GM23248 (cell line): ENCODE data around the gene RAC2. TPM values are rescaled to one million over a fixed set of nuclear protein-coding genes. Genes with fewer than 3 reads are reported as not detected.

Experiments
- DNase-seq: peaks from one replicate; pipeline ENCODE4 v3.0.0-alpha.2; 2015
- H2AFZ ChIP-seq: fragments of 200-600 bp; sonication (generic); 2 replicates; pipeline ENCODE4 v1.6.1; 2016; ENCODE audit warnings: antibody characterized with exemption
- H3F3A ChIP-seq: fragments of 200-600 bp; sonication (generic); 2 replicates; pipeline ENCODE4 v1.6.1; 2016; ENCODE audit warnings: mild to moderate bottlenecking, antibody characterized with exemption, mixed run types; ENCODE audit not compliant: insufficient read depth
- H3K27ac ChIP-seq: fragments of 200-600 bp; sonication (generic); 2 replicates; pipeline ENCODE4 v1.5.1; 2016; ENCODE audit warnings: mild to moderate bottlenecking
- H3K27me3 ChIP-seq: fragments of 200-600 bp; sonication (generic); replicated peaks from 2 replicates; pipeline ENCODE4 v1.6.1; 2016; ENCODE audit warnings: mild to moderate bottlenecking; ENCODE audit not compliant: insufficient read depth
- H3K36me3 ChIP-seq: fragments of 200-600 bp; sonication (generic); 2 replicates; pipeline ENCODE4 v1.6.1; 2016; ENCODE audit warnings: low read depth, mild to moderate bottlenecking
- H3K4me1 ChIP-seq: fragments of 200-600 bp; sonication (generic); 2 replicates; pipeline ENCODE4 v1.6.1; 2016; ENCODE audit warnings: mild to moderate bottlenecking; ENCODE audit not compliant: insufficient read depth
- H3K4me2 ChIP-seq: fragments of 200-600 bp; sonication (generic); one replicate; pipeline ENCODE4 v1.6.1; 2016; ENCODE audit warnings: mild to moderate bottlenecking; ENCODE audit not compliant: unreplicated experiment
- H3K4me3 ChIP-seq: fragments of 200-600 bp; sonication (generic); 2 replicates; pipeline ENCODE4 v1.5.1; 2016; ENCODE audit warnings: mild to moderate bottlenecking
- H3K79me2 ChIP-seq: fragments of 200-600 bp; sonication (generic); 2 replicates; pipeline ENCODE4 v1.6.1; 2016; ENCODE audit warnings: mild to moderate bottlenecking; ENCODE audit not compliant: insufficient read depth
- H3K9ac ChIP-seq: fragments of 200-600 bp; sonication (generic); 2 replicates; pipeline ENCODE4 v1.6.1; 2016; ENCODE audit warnings: mild to moderate bottlenecking
- H3K9me2 ChIP-seq: fragments of 200-600 bp; sonication (generic); 2 replicates; pipeline ENCODE4 v1.6.1; 2016; ENCODE audit warnings: mixed run types, mild to moderate bottlenecking, moderate library complexity; ENCODE audit not compliant: insufficient read depth
- H3K9me3 ChIP-seq: fragments of 200-600 bp; sonication (generic); one replicate; pipeline ENCODE4 v1.6.1; 2017; ENCODE audit warnings: low read depth
- H4K20me1 ChIP-seq: fragments of 200-600 bp; sonication (generic); 2 replicates; pipeline ENCODE4 v1.6.0; 2016; ENCODE audit not compliant: insufficient read depth
- EZH2 ChIP-seq: fragments of 200-600 bp; sonication (generic); IDR thresholded peaks from 2 replicates; pipeline ENCODE4 v1.6.1; 2018; ENCODE audit warnings: antibody characterized with exemption, mild to moderate bottlenecking; ENCODE audit not compliant: insufficient read depth, poor library complexity, severe bottlenecking
- EZH2phosphoT487 ChIP-seq: fragments of 200-600 bp; sonication (generic); IDR thresholded peaks from 2 replicates; pipeline ENCODE4 v1.6.1; 2018; ENCODE audit warnings: antibody characterized with exemption, moderate library complexity, mild to moderate bottlenecking, low read depth; ENCODE audit not compliant: insufficient read depth
- WGBS, 2 experiments: methylation state at CpG; one replicate each; pipeline ENCODE4 v1.1.6; 2015 to 2017; ENCODE audit warnings: low lambda C conversion rate in 2 of 2, low coverage in 1 of 2; ENCODE audit errors: missing lambda C conversion rate in 2 of 2; 5-methylcytosine and 5-hydroxymethylcytosine counted together
- in situ Hi-C: fragments of 300-500 bp; cut with MboI; formaldehyde crosslinking; loops from 2 replicates; pipeline ENCODE4 v1.15.0; 2020
- polyA plus RNA-seq: library from polyadenylated mRNA; unstranded; fragments of >200 nt; fragmentation: Nextera tagmentation; extraction: Ambion mirVana; gene quantifications from 2 replicates; pipeline ENCODE4 v1.2.1, GENCODE V29; 2016
- total RNA-seq: library from RNA; depleted of rRNA; stranded (reverse); fragments of >200 nt; shearing (Covaris generic); gene quantifications from 2 replicates; pipeline ENCODE4 v1.2.3, GENCODE V29; 2014

Gene RAC2
- total and polyA plus RNA-seq, 2 experiments from 2014 or later = 34.9 to 35.1 TPM

DNA sequence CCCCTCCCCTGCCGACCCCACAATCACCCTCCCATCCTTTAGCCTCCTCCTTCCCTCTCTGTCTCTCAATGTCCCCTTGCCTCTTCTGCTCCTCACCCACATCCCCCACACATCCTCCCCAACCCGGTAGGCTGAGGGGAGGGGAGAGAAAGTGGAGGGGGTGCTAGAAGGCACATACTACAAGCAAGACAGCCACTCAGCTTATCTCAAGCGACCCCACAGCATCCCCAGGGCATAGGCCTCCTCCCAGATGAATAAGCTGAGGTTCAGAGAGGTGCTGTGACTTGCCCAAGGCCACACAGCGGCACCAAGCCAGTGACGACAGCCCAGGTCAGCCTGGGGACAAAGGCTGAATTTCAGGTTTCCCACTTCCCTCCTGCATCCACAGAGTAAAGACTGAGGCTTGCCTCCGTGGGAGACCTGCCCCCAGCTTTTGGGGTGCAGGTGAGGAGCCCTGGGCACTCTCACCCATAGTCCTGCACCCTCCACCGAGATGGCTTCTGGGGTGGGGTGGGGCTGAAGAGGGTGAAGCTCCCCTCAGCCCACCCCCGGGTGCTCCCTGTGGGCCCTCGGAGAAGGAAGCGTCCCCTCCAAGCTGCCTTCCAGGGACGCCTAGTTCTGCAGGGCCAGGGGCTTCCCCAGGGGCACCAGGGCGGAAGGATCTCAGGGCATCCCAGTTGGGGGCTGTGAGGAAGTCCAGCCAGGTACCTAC, 511 bp downstream of the RAC2 start:
- Histone ChIP-seq H3K36me3 (no peaks in the 10 kb centered on the region), H3K9me3 (no peaks in the 10 kb centered on the region), H3K27me3 (no peaks in the 10 kb centered on the region), H3K4me1 (peaks cover 11% of the 10 kb centered on the region), H3K9me2 (no peaks in the 10 kb centered on the region), H3K4me3 (peak overlapping the region; percentile 73), H3K79me2 (no peaks in the 10 kb centered on the region), H4K20me1 (no peaks in the 10 kb centered on the region), H3K9ac (peak overlapping the region; percentile 63), H3K27ac (no peak overlapping the region), H2AFZ (peak overlapping the region; percentile 80), H3F3A (no peaks in the 10 kb centered on the region), H3K4me2 (peak overlapping the region; percentile 86)
- DNase-seq = no peak
- 42 to 49% methylated on average over 11 to 12 of the region's 12 CpGs for WGBS, 2 experiments
- no peak for TF ChIP-seq EZH2
- no peak for TF ChIP-seq EZH2phosphoT487
- in situ Hi-C loops = no loop called here

- no peaks in the 10 kb centered on the region for H4K20me1 ChIP-seq
- in situ Hi-C loops = no loop called here
- no peaks in the 10 kb centered on the region for H3K9me3 ChIP-seq
- 0 out of 2 replicates have a peak overlapping the region, but pooled peaks have one; percentile 28 for H3K4me3 ChIP-seq
- H3K4me1 ChIP-seq = peaks cover 15% of the 10 kb centered on the region
- H3K36me3 ChIP-seq = no peaks in the 10 kb centered on the region
- H3K9ac ChIP-seq = no peak overlapping the region
- peak overlapping the region; percentile 32; the same call in 1 of the 2 replicates for H2AFZ ChIP-seq
- no peaks in the 10 kb centered on the region for H3F3A ChIP-seq
- H3K27me3 ChIP-seq = no peaks in the 10 kb centered on the region
- H3K9me2 ChIP-seq = no peaks in the 10 kb centered on the region
- peak; percentile 48 for DNase-seq
- WGBS, 2 experiments = 51 to 52% methylated on average over 16 of the region's 16 CpGs
- no peak overlapping the region for H3K27ac ChIP-seq
- TF ChIP-seq EZH2phosphoT487 (no peak), EZH2 (no peak)
- H3K4me2 ChIP-seq = peak overlapping the region; percentile 86
- no peaks in the 10 kb centered on the region for H3K79me2 ChIP-seq
Measured at GRCh38 chr22:37242395-37242918, 1.6 kb downstream of the RAC2 start.

DNA sequence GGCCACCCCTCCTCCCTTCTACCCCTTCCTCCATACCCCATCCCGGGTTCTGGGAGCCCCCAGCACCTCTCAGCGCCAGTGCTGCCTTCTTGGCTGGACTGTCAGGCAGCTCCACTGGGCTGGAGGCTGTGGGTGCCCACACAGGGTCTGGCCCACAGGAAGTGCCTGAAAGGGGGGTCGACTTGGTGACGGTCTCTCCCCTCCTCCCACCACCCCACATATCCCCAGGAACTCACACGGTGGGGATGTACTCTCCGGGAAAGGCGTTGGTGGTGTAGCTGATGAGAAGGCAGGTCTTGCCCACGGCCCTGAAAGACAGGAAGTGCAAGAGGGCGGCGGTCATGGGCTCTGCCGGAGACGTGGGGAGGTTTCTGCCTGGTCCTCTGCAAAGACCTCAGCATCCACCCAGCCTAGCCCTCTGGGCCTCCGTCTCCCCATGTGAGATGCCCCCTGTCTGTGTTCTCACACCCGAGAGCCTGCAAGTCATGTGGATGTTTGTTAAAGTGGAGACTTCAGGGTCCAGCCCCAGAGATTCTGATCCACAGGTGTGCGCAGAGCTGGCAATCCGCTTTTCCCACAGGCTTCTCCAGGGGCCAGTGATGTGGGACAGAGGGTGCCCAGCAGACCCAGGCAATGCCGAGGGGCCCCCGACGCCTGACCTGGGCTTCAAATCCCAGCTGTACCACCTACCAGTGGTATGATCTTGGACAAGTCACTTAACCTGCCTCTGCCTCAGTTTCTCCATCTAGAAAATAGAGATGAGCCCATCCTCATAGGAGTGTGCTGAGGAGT, 2.5 kb downstream of the RAC2 start:
- Histone ChIP-seq H3K79me2 (no peaks in the 10 kb centered on the region), H3K36me3 (no peaks in the 10 kb centered on the region), H2AFZ (no peak overlapping the region), H3K27me3 (no peaks in the 10 kb centered on the region), H3K4me3 (no peak overlapping the region), H3F3A (no peaks in the 10 kb centered on the region), H3K27ac (no peak overlapping the region), H3K9me2 (no peaks in the 10 kb centered on the region), H3K9ac (no peak overlapping the region), H4K20me1 (no peaks in the 10 kb centered on the region), H3K4me1 (peaks cover 19% of the 10 kb centered on the region), H3K4me2 (no peak overlapping the region), H3K9me3 (no peaks in the 10 kb centered on the region)
- TF ChIP-seq EZH2 (no peak), EZH2phosphoT487 (no peak)
- in situ Hi-C loops = no loop called here
- 79% methylated on average over 19 of the region's 19 CpGs for WGBS, 2 experiments
- DNase-seq = no peak

- no peak overlapping the region for H3K27ac ChIP-seq
- H3F3A ChIP-seq = no peaks in the 10 kb centered on the region
- no peak overlapping the region for H3K4me2 ChIP-seq
- 87 to 92% methylated on average over 7 of the region's 7 CpGs for WGBS, 2 experiments
- no peaks in the 10 kb centered on the region for H3K36me3 ChIP-seq
- no peak overlapping the region for H2AFZ ChIP-seq
- no peaks in the 10 kb centered on the region for H3K9me2 ChIP-seq
- no peaks in the 10 kb centered on the region for H4K20me1 ChIP-seq
- no peak for TF ChIP-seq EZH2
- TF ChIP-seq EZH2phosphoT487 = no peak
- no peak overlapping the region for H3K4me3 ChIP-seq
- no peaks in the 10 kb centered on the region for H3K79me2 ChIP-seq
- no peak for DNase-seq
- no peaks in the 10 kb centered on the region for H3K9me3 ChIP-seq
- in situ Hi-C loops = no loop called here
- no peaks in the 10 kb centered on the region for H3K27me3 ChIP-seq
- H3K9ac ChIP-seq = no peak overlapping the region
- peaks cover 19% of the 10 kb centered on the region for H3K4me1 ChIP-seq
Measured at GRCh38 chr22:37240941-37241320, 3.1 kb downstream of the RAC2 start.
